Raji (cell line): ENCODE results near the gene SV2B.

Source experiments
- POLR2A ChIP-seq: IDR thresholded peaks from 2 replicates; pipeline ENCODE4 v1.6.1; 2011; ENCODE audit warnings: low read depth, low read length, control low read depth; ENCODE audit not compliant: insufficient read depth

Gene SV2B

GRCh38 chr15:91122296-91122695 lies 22.2 kb downstream of the SV2B start:
- no peak for TF ChIP-seq POLR2A

DNA sequence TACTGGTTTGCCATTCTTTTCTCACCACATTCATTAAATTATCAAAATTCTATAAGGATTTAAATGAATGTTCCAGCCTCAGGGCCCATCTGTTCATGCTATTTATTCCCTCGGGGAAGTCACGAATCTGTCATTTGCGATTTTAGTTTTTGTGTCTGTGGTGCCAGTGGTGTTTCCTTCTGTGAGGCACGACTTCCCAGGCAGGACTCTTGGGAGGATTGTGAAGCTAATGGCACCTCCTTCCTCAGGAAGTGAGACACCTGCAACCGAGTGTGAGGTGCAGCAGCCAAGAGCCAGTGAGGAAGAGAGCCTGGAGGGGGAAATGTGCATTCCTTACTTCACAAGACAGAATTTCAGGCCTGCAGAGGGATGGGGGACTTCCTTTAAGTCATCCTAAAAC lies 24.1 kb downstream of the SV2B start:
- no peak for TF ChIP-seq POLR2A

DNA sequence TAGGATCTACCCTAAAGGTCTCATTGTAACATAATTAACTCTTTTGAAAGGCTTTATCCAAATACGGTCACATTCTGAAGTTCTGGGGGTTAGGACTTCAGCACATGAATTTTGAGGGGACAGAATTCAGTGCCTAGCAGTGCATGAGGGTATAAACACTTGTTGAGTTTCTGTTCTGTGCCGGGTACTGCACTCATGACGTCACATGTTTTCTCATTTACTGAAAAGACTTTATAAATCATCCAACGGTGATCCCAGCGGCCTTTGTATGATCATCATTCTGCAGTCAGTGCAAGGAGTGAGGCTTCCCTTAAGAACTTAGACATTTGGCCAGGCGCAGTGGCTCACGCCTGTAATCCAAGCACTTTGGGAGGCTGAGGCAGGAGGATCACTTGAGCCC lies 25.1 kb downstream of the SV2B start:
- no peak for TF ChIP-seq POLR2A

DNA sequence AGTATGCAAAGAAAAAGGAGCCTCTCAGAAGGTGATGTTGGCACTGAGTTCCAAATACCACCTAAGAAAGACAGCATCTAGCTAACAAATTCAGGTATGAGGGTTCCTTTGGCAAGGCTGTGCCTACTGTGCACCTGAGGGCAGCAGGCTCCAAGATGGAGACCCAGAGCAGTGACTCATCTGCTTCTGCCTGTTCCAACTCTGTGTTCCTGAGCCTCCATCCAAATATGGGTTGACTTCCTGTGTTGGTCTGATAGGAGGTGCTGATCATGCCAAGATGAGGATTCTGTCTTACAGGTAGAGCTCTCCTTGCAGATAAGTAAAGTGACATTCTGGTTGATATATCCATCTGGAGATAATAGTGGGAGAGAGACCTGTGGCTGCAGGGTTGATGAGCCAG lies 26.0 kb downstream of the SV2B start:
- no peak for TF ChIP-seq POLR2A

DNA sequence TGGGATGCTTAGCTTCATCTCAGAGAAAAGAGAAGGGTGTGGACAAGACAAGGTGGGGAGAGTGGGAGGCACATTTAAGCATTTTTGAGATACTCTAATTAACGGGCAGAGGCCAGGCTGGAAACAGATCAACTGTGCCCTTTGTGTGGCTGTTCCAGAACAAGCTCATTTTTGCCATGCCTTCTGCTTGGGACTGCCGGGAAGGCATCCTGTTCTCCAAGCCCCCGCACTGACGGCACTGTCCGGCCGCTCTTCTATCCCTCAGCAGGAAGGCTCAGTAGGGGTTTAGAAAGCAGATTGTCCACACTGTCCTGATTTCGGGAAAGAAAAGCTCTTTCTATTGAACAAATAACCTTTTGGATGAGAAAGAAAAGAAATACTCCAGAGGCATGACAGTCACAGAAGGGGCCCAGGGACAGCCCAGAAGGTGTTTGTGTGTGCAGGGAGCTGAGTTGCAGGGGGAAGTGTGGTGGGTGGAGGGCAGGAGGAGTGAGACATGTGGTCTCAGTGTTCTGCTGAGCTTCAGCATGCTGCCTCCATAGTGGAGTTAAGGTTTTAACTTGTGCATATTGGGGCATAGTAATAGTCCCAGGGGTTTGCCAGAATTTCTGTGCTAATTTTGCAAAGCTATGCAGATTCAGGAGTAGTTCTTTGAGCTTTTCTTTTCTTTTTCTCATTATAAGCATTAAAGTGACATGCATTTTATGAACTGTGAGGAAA lies 27.3 kb downstream of the SV2B start:
- TF ChIP-seq POLR2A: no peak

GRCh38 chr15:91128016-91128415 lies 28.0 kb downstream of the SV2B start:
- TF ChIP-seq POLR2A: no peak

GRCh38 chr15:91129436-91129835 lies 29.4 kb downstream of the SV2B start:
- no peak for TF ChIP-seq POLR2A

- TF ChIP-seq POLR2A: no peak
Measured at GRCh38 chr15:91132079-91132478, 32.0 kb downstream of the SV2B start.

DNA sequence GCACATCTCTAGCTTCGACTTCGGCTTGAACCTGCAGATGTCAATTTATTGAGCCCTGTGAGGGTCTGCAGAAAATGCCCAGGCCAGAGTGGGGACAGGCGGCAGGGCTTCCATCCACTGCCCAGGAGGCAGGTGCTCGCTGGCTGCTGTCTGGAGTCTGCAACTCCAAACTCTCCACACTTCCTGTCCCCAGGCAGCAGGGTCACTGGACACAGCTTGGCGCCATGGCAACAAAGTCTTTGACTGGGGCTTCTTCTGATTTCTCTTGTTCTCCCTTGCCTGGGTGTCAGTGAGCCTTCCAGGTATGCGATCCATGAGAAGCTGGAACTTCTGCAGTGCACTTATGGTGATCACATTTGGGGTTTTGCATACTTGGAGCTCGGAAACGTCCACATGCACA lies 33.5 kb downstream of the SV2B start:
- no peak for TF ChIP-seq POLR2A

DNA sequence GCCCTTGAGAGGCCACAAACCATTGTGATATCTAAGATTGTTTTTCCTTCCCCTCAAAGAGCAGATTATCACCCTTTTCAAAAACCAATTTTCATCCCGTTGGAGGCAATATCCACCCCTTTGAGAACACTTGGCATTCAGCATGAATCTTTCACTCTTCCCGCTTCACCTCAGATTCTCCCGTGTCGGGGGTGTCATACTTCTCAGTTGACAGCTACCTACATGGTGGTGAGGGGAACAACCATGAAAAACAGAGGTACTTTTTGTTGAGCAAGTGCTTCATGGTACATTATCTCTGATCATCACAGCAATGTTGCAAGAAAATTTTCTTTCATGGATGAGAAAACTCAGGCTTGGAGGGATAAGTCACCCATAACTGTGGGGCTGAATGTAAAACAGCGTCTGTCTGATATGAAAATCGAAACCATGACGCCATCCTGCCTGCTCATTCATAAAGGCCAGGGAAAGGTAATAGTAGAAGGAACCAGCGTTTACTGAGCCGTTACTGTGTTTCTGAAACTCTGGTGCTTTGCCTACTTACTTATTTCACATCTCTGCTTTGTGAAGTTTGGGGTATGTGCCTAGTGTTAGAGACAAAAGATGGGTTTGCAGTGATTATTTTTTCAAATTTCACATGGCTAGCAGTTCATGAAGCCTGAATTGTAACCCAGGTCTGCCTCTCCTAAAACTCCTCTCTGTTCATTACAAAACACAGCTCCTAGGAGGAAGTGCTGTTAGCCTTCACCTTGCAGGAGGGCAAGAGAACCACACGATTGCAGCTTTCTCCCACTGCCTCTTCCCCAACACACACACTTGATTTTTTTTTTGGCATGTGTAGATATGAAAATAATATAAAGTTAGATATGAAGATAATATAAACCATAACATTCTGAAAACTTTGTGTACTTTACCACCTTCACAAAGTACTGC lies 35.4 kb downstream of the SV2B start:
- no peak for TF ChIP-seq POLR2A

- no peak for TF ChIP-seq POLR2A
Measured at GRCh38 chr15:91136386-91136923, 36.4 kb downstream of the SV2B start.

GRCh38 chr15:91140601-91141000 lies 40.5 kb downstream of the SV2B start:
- TF ChIP-seq POLR2A: no peak

- TF ChIP-seq POLR2A: no peak
Measured at GRCh38 chr15:91141097-91141496, 41.0 kb downstream of the SV2B start.

GRCh38 chr15:91142106-91142744 lies 42.2 kb downstream of the SV2B start:
- TF ChIP-seq POLR2A: no peak

DNA sequence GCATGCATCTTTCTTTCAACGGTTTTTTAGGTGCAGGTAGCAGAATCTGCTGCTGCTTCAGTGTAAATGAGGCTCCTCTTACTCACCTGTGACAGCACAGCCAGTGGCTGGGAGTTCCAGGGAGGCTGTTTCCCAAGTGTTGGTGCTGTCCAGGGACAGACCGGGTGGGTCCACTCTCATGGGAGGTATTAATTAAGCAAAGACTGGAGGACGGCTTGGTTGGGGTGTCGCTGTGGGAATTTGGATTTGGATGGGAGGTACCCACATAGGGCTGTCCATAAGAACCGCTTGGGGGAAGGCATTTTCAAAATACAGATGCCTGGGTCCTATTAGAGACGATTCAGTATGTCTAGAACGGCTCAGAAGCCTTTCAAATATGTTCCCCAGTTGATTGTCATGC lies 42.9 kb downstream of the SV2B start:
- no peak for TF ChIP-seq POLR2A
